K562 (cell line): ENCODE measurements around the gene MYO9A. TPM values are rescaled to one million over a fixed set of nuclear protein-coding genes. Genes with fewer than 3 reads are reported as not detected.

Experiments used
- ATAC-seq: fragments of 200-7000 bp; cut with Tn5 transposase; 3 replicates; pipeline ENCODE4 v1.9.1; 2020; ENCODE audit warnings: moderate library complexity
- BruUV-seq: library from RNA; stranded (reverse); fragments of 400-500 nt; replicated peaks from 2 replicates; lab custom pipeline; 2021; lab: Mats Ljungman, UMichigan
- CTCF ChIA-PET: fragments of 300-600 bp; formaldehyde crosslinking; extraction: SDS; loops from one replicate; lab custom pipeline; 2021; ENCODE audit warnings: low intra/inter-chr PET ratio; lab: Yijun Ruan, JAX
- POLR2A ChIA-PET: fragments of 300-600, 350-650 bp; sonication (Branson Sonifier 250); formaldehyde crosslinking; extraction: SDS; loops from one replicate; lab custom pipeline; 2021; ENCODE audit warnings: antibody characterized with exemption, inconsistent platforms; lab: Yijun Ruan, JAX
- DNase-seq, 4 experiments: peaks; one replicate each; pipeline versions ENCODE4 v3.0.0 to v3.0.0-alpha.2; 2011 to 2018; ENCODE audit warnings: low spot score in 3 of 4, mixed read lengths in 3 of 4; ENCODE audit errors: extremely low read depth in 1 of 4
- FAIRE-seq: peaks from 2 replicates; lab custom pipeline; 2011; peaks lifted over from hg19 to GRCh38; lab: Jason Lieb, UNC
- H2AFZ ChIP-seq: 2 replicates; pipeline ENCODE4 v1.6.0; 2011; ENCODE audit warnings: low read depth, low read length, control low read depth, inconsistent platforms
- H3K27ac ChIP-seq: fragments of 200-600 bp; 3 replicates; pipeline ENCODE4 v1.8.0; 2011; ENCODE audit warnings: low read depth, mild to moderate bottlenecking, control low read depth, inconsistent platforms, low read length, moderate library complexity, mixed read lengths; ENCODE audit errors: extremely low read depth
- H3K27me3 ChIP-seq, 2 experiments: fragments of 300-600 bp in 1 of 2; 2 replicates in 1 of 2; 3 replicates in 1 of 2; pipeline versions ENCODE4 v1.6.0 to v1.8.0; 2011; ENCODE audit warnings: inconsistent platforms in 2 of 2, low read length in 2 of 2, mild to moderate bottlenecking in 1 of 2, mixed read lengths in 1 of 2, moderate library complexity in 1 of 2; ENCODE audit not compliant: control insufficient read depth in 2 of 2, insufficient read depth in 2 of 2
- H3K36me3 ChIP-seq: fragments of 300-600 bp; 3 replicates; pipeline ENCODE4 v1.8.0; 2011; ENCODE audit warnings: mild to moderate bottlenecking, low read length, inconsistent platforms; ENCODE audit not compliant: control insufficient read depth, insufficient read depth
- H3K4me1 ChIP-seq, 2 experiments: fragments of 200-600 bp in 1 of 2; replicated peaks in 1 of 2; 2 replicates in 1 of 2; 3 replicates in 1 of 2; pipeline versions ENCODE4 v1.5.1 to v1.8.0; 2011; ENCODE audit warnings: inconsistent platforms in 2 of 2, low read length in 2 of 2, mild to moderate bottlenecking in 1 of 2, mixed read lengths in 1 of 2, moderate library complexity in 1 of 2; ENCODE audit not compliant: control insufficient read depth in 2 of 2, insufficient read depth in 2 of 2
- H3K4me2 ChIP-seq: 2 replicates; pipeline ENCODE4 v1.6.1; 2011; ENCODE audit warnings: low read length, control low read depth, inconsistent platforms, mixed read lengths; ENCODE audit not compliant: insufficient read depth
- H3K4me3 ChIP-seq: fragments of 200-600 bp; sonication (generic), shearing (Covaris generic); 2 replicates; pipeline ENCODE4 v1.5.1; 2016; ENCODE audit warnings: control low read depth, inconsistent platforms
- H3K79me2 ChIP-seq: fragments of 200-600 bp; 3 replicates; pipeline ENCODE4 v1.8.0; 2011; ENCODE audit warnings: low read length, inconsistent platforms; ENCODE audit not compliant: control insufficient read depth, insufficient read depth
- H3K9ac ChIP-seq, 2 experiments: 2 replicates each; pipeline versions ENCODE4 v1.6.0 to v1.6.1; 2011; ENCODE audit warnings: low read depth in 2 of 2, low read length in 2 of 2, control low read depth in 1 of 2, inconsistent platforms in 1 of 2, mild to moderate bottlenecking in 1 of 2, mixed read lengths in 1 of 2; ENCODE audit not compliant: insufficient read depth in 1 of 2
- H3K9me1 ChIP-seq: one replicate; pipeline ENCODE4 v1.6.0; 2011; ENCODE audit warnings: inconsistent platforms, mild to moderate bottlenecking, low read length, moderate library complexity; ENCODE audit not compliant: control insufficient read depth, insufficient read depth
- H3K9me3 ChIP-seq: replicated peaks from 2 replicates; pipeline ENCODE4 v1.5.1; 2011; ENCODE audit warnings: low read depth, low read length, inconsistent platforms; ENCODE audit not compliant: control insufficient read depth, insufficient read depth
- H4K20me1 ChIP-seq: replicated peaks from 2 replicates; pipeline ENCODE4 v1.6.1; 2011; ENCODE audit warnings: low read length, inconsistent platforms, mixed read lengths; ENCODE audit not compliant: control insufficient read depth, insufficient read depth
- DMBX1 ChIP-seq: fragments of 250-450 bp; sonication (Bioruptor Pico); IDR thresholded peaks from 2 replicates; pipeline ENCODE4 v1.8.0; 2022; ENCODE audit warnings: inconsistent platforms, mild to moderate bottlenecking, moderate library complexity, borderline replicate concordance
- KAT2B ChIP-seq: IDR thresholded peaks from one replicate; pipeline ENCODE4 v1.6.1; 2012; ENCODE audit warnings: low read depth, mild to moderate bottlenecking, control low read depth, inconsistent platforms, low read length, moderate library complexity
- POLR2B ChIP-seq: fragments of 450-650 bp; IDR thresholded peaks from 2 replicates; pipeline ENCODE4 v1.6.1; 2018; ENCODE audit warnings: low read depth; ENCODE audit not compliant: partially characterized antibody
- PREB ChIP-seq: sonication (generic); formaldehyde crosslinking; IDR thresholded peaks from 2 replicates; pipeline ENCODE4 v1.8.1; 2023; ENCODE audit warnings: mild to moderate bottlenecking, missing genetic modification reagents
- TARDBP ChIP-seq: fragments of 450-650 bp; IDR thresholded peaks from 2 replicates; pipeline ENCODE4 v1.6.1; 2016
- ZNF398 ChIP-seq: fragments of 250-450 bp; sonication (Bioruptor Pico); IDR thresholded peaks from 2 replicates; pipeline ENCODE4 v1.8.0; 2021; ENCODE audit warnings: moderate library complexity, mild to moderate bottlenecking, inconsistent platforms
- WGBS: fragments of 100-300 bp; shearing (Covaris generic); methylation state at CpG from one replicate; pipeline ENCODE4 v1.1.6; 2016; ENCODE audit warnings: low coverage, mixed read lengths; ENCODE audit not compliant: insufficient coverage; ENCODE audit errors: missing lambda C conversion rate; 5-methylcytosine and 5-hydroxymethylcytosine counted together
- in situ Hi-C: fragments of 300-500 bp; cut with MboI; formaldehyde crosslinking; loops from 4 replicates; pipeline ENCODE4 v1.15.0; 2018; ENCODE audit warnings: inconsistent platforms, mixed read lengths
- intact Hi-C: fragments of 100-400 bp; cut with micrococcal nuclease; formaldehyde crosslinking; loops from 2 replicates; pipeline ENCODE4 v1.14.2; 2022
- polyA plus RNA-seq, 8 experiments: library from polyadenylated mRNA; depleted of rRNA in 4 of 8; stranded (reverse) in 5 of 8; unstranded in 3 of 8; fragments of >200 nt; fragmentation: Nextera tagmentation in 2 of 8; fragmentation: Illumina TruSeq in 1 of 8; extraction: Ambion mirVana in 2 of 8; extraction: Trizol in 1 of 8; gene quantifications; 2 replicates each; pipeline versions ENCODE4 v1.2.1 to v1.2.3, GENCODE V29; 2011 to 2014; ENCODE audit warnings: inconsistent platforms in 1 of 8, missing spikeins in 1 of 8
- total RNA-seq, 7 experiments: library from RNA; depleted of rRNA in 6 of 7; stranded (reverse); fragments of >200 nt in 6 of 7; fragmentation: Illumina TruSeq in 2 of 7; extraction: Trizol in 2 of 7; gene quantifications; 2 replicates each; pipeline versions ENCODE4 v1.2.1 to v1.2.3, GENCODE V29; 2011 to 2021; ENCODE audit warnings: low replicate concordance in 1 of 7

The MYO9A gene
- total and polyA plus RNA-seq, 9 of the 15 experiments (the other 6 are each of a cell fraction or from before 2014, with no cell fraction given), result 1.9 to 15.4 (median 5.8) TPM

GRCh38 chr15:71826196-71826595, 291.8 kb downstream of the MYO9A start:
- no peak overlapping the region for H2AFZ ChIP-seq
- ATAC-seq (no peak), DNase-seq (no peak), FAIRE-seq (no peak)
- no peak overlapping the region for H3K4me2 ChIP-seq
- H3K36me3 ChIP-seq, result no peaks in the 10 kb centered on the region
- POLR2A ChIA-PET, result no interaction called here
- no peaks in the 10 kb centered on the region for H3K4me1 ChIP-seq
- no peak overlapping the region for H3K9ac ChIP-seq
- H3K27me3 ChIP-seq, result no peaks in the 10 kb centered on the region
- intact Hi-C loops, result no loop called here
- no peak overlapping the region for H3K27ac ChIP-seq
- WGBS, result 56% methylated on average over 5 of the region's 5 CpGs
- H3K79me2 ChIP-seq, result no peaks in the 10 kb centered on the region
- in situ Hi-C loops, result no loop called here
- 0 out of 2 replicates have a peak, but pooled peaks cover 3% of the 10 kb centered on the region for H3K9me3 ChIP-seq
- no peaks in the 10 kb centered on the region for H3K9me1 ChIP-seq
- CTCF ChIA-PET, result no interaction called here
- no peak for TF ChIP-seq KAT2B
- TF ChIP-seq PREB (CRISPR knock-in tag), result no peak
- no peak for TF ChIP-seq DMBX1 (CRISPR knock-in tag)
- no peak for TF ChIP-seq ZNF398
- TF ChIP-seq POLR2B, result no peak
- no peak for TF ChIP-seq TARDBP
- no TSS peak for BruUV-seq
- no peak overlapping the region for H3K4me3 ChIP-seq
- H4K20me1 ChIP-seq, result no peaks in the 10 kb centered on the region
